Upper lobe of left lung (tissue), 4 donors: ENCODE data around the gene HTR2A.

ENCODE experiments used
- CTCF ChIP-seq, 6 experiments: fragments of 450-650 bp in 4 of 6; fragments of 200-600 bp in 2 of 6; sonication (generic) in 2 of 6; IDR thresholded peaks; one replicate each; pipeline ENCODE4 v1.5.1; 2016 to 2019; ENCODE audit warnings: antibody characterized with exemption in 6 of 6
- EP300 ChIP-seq, 4 donors: sonication (generic); formaldehyde crosslinking; IDR thresholded peaks; one replicate each; pipeline ENCODE4 v1.5.1; 2017; ENCODE audit warnings: antibody characterized with exemption in 4 of 4, control low read depth in 2 of 4
- POLR2A ChIP-seq, 4 donors: fragments of 450-650 bp; IDR thresholded peaks; one replicate each; pipeline ENCODE4 v1.5.1; 2016 to 2017; ENCODE audit warnings: antibody characterized with exemption in 4 of 4, mild to moderate bottlenecking in 2 of 4
- POLR2AphosphoS5 ChIP-seq, 2 donors: sonication (generic); formaldehyde crosslinking; IDR thresholded peaks; one replicate each; pipeline ENCODE4 v1.5.1; 2017; ENCODE audit warnings: antibody characterized with exemption in 2 of 2

GRCh38 chr13:46874006-46874405 lies 22.8 kb downstream of the HTR2A start:
- no peak for TF ChIP-seq POLR2AphosphoS5 (IDR thresholded peaks at IDR 0.05)
- no peak for TF ChIP-seq CTCF (IDR thresholded peaks at IDR 0.05)
- no peak for TF ChIP-seq EP300 (IDR thresholded peaks at IDR 0.05)
- TF ChIP-seq POLR2A (IDR thresholded peaks at IDR 0.05), result no peak
